ENCODE data around the gene ATXN1.

ATXN1 gene

GRCh38 chr6:16518265-16518664 lies 243.0 kb downstream of the ATXN1 start:
- DNase-seq (ENCODE audit: low read depth, low spot score) = no peak
- Histone ChIP-seq H3K36me3 (ENCODE audit: control insufficient read depth, insufficient read depth, low read length) (no peaks in the 10 kb centered on the region), H3K27me3 (ENCODE audit: control insufficient read depth, insufficient read depth, low read length) (no peaks in the 10 kb centered on the region), H3K9me3 (ENCODE audit: control insufficient read depth, insufficient read depth, low read length) (no peaks in the 10 kb centered on the region), H3K4me1 (ENCODE audit: control insufficient read depth, insufficient read depth, low read length) (no peaks in the 10 kb centered on the region), H3K4me3 (ENCODE audit: low read length) (no peak overlapping the region), H3K27ac (ENCODE audit: low read length) (no peak overlapping the region)
- WGBS (ENCODE audit: insufficient coverage, insufficient read length) = no CpG with 5 or more reads among the region's 5 CpGs

GRCh38 chr6:16514249-16514648 lies 247.0 kb downstream of the ATXN1 start:
- DNase-seq (ENCODE audit: low read depth, low spot score) = peak; percentile 27
- Histone ChIP-seq H3K4me1 (ENCODE audit: control insufficient read depth, insufficient read depth, low read length) (peaks cover 2% of the 10 kb centered on the region; the same call in 1 of the 2 replicates), H3K36me3 (ENCODE audit: control insufficient read depth, insufficient read depth, low read length) (no peaks in the 10 kb centered on the region), H3K4me3 (ENCODE audit: low read length) (no peak overlapping the region), H3K27me3 (ENCODE audit: control insufficient read depth, insufficient read depth, low read length) (no peaks in the 10 kb centered on the region), H3K27ac (ENCODE audit: low read length) (no peak overlapping the region), H3K9me3 (ENCODE audit: control insufficient read depth, insufficient read depth, low read length) (no peaks in the 10 kb centered on the region)
- no CpG with 5 or more reads among the region's 8 CpGs for WGBS (ENCODE audit: insufficient coverage, insufficient read length)

- Histone ChIP-seq H3K27ac (ENCODE audit: low read length) (no peak overlapping the region), H3K9me3 (ENCODE audit: control insufficient read depth, insufficient read depth, low read length) (no peaks in the 10 kb centered on the region), H3K4me3 (ENCODE audit: low read length) (no peak overlapping the region), H3K36me3 (ENCODE audit: control insufficient read depth, insufficient read depth, low read length) (no peaks in the 10 kb centered on the region), H3K27me3 (ENCODE audit: control insufficient read depth, insufficient read depth, low read length) (no peaks in the 10 kb centered on the region), H3K4me1 (ENCODE audit: control insufficient read depth, insufficient read depth, low read length) (peaks cover 2% of the 10 kb centered on the region; the same call in 1 of the 2 replicates)
- no peak for DNase-seq (ENCODE audit: low read depth, low spot score)
- WGBS (ENCODE audit: insufficient coverage, insufficient read length) = no CpG with 5 or more reads among the region's 6 CpGs
Measured at GRCh38 chr6:16512544-16513290, 248.5 kb downstream of the ATXN1 start.

- H3K4me3 ChIP-seq (ENCODE audit: low read length) = no peak overlapping the region
- no peaks in the 10 kb centered on the region for H3K9me3 ChIP-seq (ENCODE audit: control insufficient read depth, insufficient read depth, low read length)
- no peaks in the 10 kb centered on the region for H3K36me3 ChIP-seq (ENCODE audit: control insufficient read depth, insufficient read depth, low read length)
- H3K4me1 ChIP-seq (ENCODE audit: control insufficient read depth, insufficient read depth, low read length) = peaks cover 2% of the 10 kb centered on the region; the same call in 1 of the 2 replicates
- no CpG with 5 or more reads among the region's 10 CpGs for WGBS (ENCODE audit: insufficient coverage, insufficient read length)
- H3K27me3 ChIP-seq (ENCODE audit: control insufficient read depth, insufficient read depth, low read length) = no peaks in the 10 kb centered on the region
- no peak for DNase-seq (ENCODE audit: low read depth, low spot score)
- no peak overlapping the region for H3K27ac ChIP-seq (ENCODE audit: low read length)
Measured at GRCh38 chr6:16511723-16512489, 249.4 kb downstream of the ATXN1 start.

- no CpG with 5 or more reads among the region's 4 CpGs for WGBS (ENCODE audit: insufficient coverage, insufficient read length)
Measured at GRCh38 chr6:16511040-16511660, 250.1 kb downstream of the ATXN1 start.

GRCh38 chr6:16510245-16510644 lies 251.0 kb downstream of the ATXN1 start:
- Histone ChIP-seq H3K27me3 (ENCODE audit: control insufficient read depth, insufficient read depth, low read length) (no peaks in the 10 kb centered on the region), H3K4me1 (ENCODE audit: control insufficient read depth, insufficient read depth, low read length) (peaks cover 2% of the 10 kb centered on the region; the same call in 1 of the 2 replicates), H3K27ac (ENCODE audit: low read length) (no peak overlapping the region), H3K9me3 (ENCODE audit: control insufficient read depth, insufficient read depth, low read length) (no peaks in the 10 kb centered on the region), H3K36me3 (ENCODE audit: control insufficient read depth, insufficient read depth, low read length) (no peaks in the 10 kb centered on the region), H3K4me3 (ENCODE audit: low read length) (no peak overlapping the region)
- no CpG with 5 or more reads among the region's 2 CpGs for WGBS (ENCODE audit: insufficient coverage, insufficient read length)
- DNase-seq (ENCODE audit: low read depth, low spot score) = no peak

More at GRCh38 chr6:16511040-16511660, 250.1 kb downstream of the ATXN1 start:
- H3K27ac ChIP-seq (ENCODE audit: low read length) = no peak overlapping the region
- H3K9me3 ChIP-seq (ENCODE audit: control insufficient read depth, insufficient read depth, low read length) = no peaks in the 10 kb centered on the region
- peaks cover 2% of the 10 kb centered on the region; the same call in 1 of the 2 replicates for H3K4me1 ChIP-seq (ENCODE audit: control insufficient read depth, insufficient read depth, low read length)
- no peak overlapping the region for H3K4me3 ChIP-seq (ENCODE audit: low read length)
- no peaks in the 10 kb centered on the region for H3K27me3 ChIP-seq (ENCODE audit: control insufficient read depth, insufficient read depth, low read length)
- no peak for DNase-seq (ENCODE audit: low read depth, low spot score)
- no peaks in the 10 kb centered on the region for H3K36me3 ChIP-seq (ENCODE audit: control insufficient read depth, insufficient read depth, low read length)

GRCh38 chr6:16508959-16509358 lies 252.3 kb downstream of the ATXN1 start:
- no peak for DNase-seq (ENCODE audit: low read depth, low spot score)
- no peaks in the 10 kb centered on the region for H3K36me3 ChIP-seq (ENCODE audit: control insufficient read depth, insufficient read depth, low read length)
- WGBS (ENCODE audit: insufficient coverage, insufficient read length) = no CpG with 5 or more reads among the region's 1 CpG
- no peaks in the 10 kb centered on the region for H3K9me3 ChIP-seq (ENCODE audit: control insufficient read depth, insufficient read depth, low read length)
- H3K4me3 ChIP-seq (ENCODE audit: low read length) = no peak overlapping the region
- H3K27me3 ChIP-seq (ENCODE audit: control insufficient read depth, insufficient read depth, low read length) = no peaks in the 10 kb centered on the region
- H3K27ac ChIP-seq (ENCODE audit: low read length) = no peak overlapping the region
- peaks cover 2% of the 10 kb centered on the region; the same call in 1 of the 2 replicates for H3K4me1 ChIP-seq (ENCODE audit: control insufficient read depth, insufficient read depth, low read length)

- no peak for DNase-seq (ENCODE audit: low read depth, low spot score)
Measured at GRCh38 chr6:16505711-16506357, 255.4 kb downstream of the ATXN1 start.

GRCh38 chr6:16504609-16505008 lies 256.7 kb downstream of the ATXN1 start:
- Histone ChIP-seq H3K27ac (ENCODE audit: low read length) (no peak overlapping the region), H3K36me3 (ENCODE audit: control insufficient read depth, insufficient read depth, low read length) (no peaks in the 10 kb centered on the region), H3K4me3 (ENCODE audit: low read length) (no peak overlapping the region), H3K27me3 (ENCODE audit: control insufficient read depth, insufficient read depth, low read length) (no peaks in the 10 kb centered on the region), H3K4me1 (ENCODE audit: control insufficient read depth, insufficient read depth, low read length) (no peaks in the 10 kb centered on the region), H3K9me3 (ENCODE audit: control insufficient read depth, insufficient read depth, low read length) (no peaks in the 10 kb centered on the region; the same call in 1 of the 2 replicates)
- WGBS (ENCODE audit: insufficient coverage, insufficient read length) = no CpG with 5 or more reads among the region's 5 CpGs
- no peak for DNase-seq (ENCODE audit: low read depth, low spot score)

More at GRCh38 chr6:16505711-16506357, 255.4 kb downstream of the ATXN1 start:
- Histone ChIP-seq H3K9me3 (ENCODE audit: control insufficient read depth, insufficient read depth, low read length) (no peaks in the 10 kb centered on the region), H3K27ac (ENCODE audit: low read length) (no peak overlapping the region), H3K4me3 (ENCODE audit: low read length) (no peak overlapping the region), H3K4me1 (ENCODE audit: control insufficient read depth, insufficient read depth, low read length) (no peaks in the 10 kb centered on the region), H3K27me3 (ENCODE audit: control insufficient read depth, insufficient read depth, low read length) (no peaks in the 10 kb centered on the region), H3K36me3 (ENCODE audit: control insufficient read depth, insufficient read depth, low read length) (no peaks in the 10 kb centered on the region)
- no CpG with 5 or more reads among the region's 9 CpGs for WGBS (ENCODE audit: insufficient coverage, insufficient read length)

GRCh38 chr6:16503970-16504415 lies 257.3 kb downstream of the ATXN1 start:
- 100% methylated on average over 1 of the region's 2 CpGs for WGBS (ENCODE audit: insufficient coverage, insufficient read length)
- no peak for DNase-seq (ENCODE audit: low read depth, low spot score)
- Histone ChIP-seq H3K9me3 (ENCODE audit: control insufficient read depth, insufficient read depth, low read length) (no peaks in the 10 kb centered on the region; the same call in 1 of the 2 replicates), H3K27me3 (ENCODE audit: control insufficient read depth, insufficient read depth, low read length) (no peaks in the 10 kb centered on the region), H3K4me1 (ENCODE audit: control insufficient read depth, insufficient read depth, low read length) (no peaks in the 10 kb centered on the region), H3K4me3 (ENCODE audit: low read length) (no peak overlapping the region), H3K36me3 (ENCODE audit: control insufficient read depth, insufficient read depth, low read length) (no peaks in the 10 kb centered on the region), H3K27ac (ENCODE audit: low read length) (no peak overlapping the region)
